Testis (tissue), 2 donors: Measurements from ENCODE around the gene RGS5.

ENCODE experiments used
- CTCF ChIP-seq, 3 experiments: fragments of 450-650 bp in 2 of 3; fragments of 200-600 bp in 1 of 3; sonication (generic) in 1 of 3; IDR thresholded peaks; one replicate each; pipeline ENCODE4 v1.5.1; 2016 to 2019; ENCODE audit warnings: antibody characterized with exemption in 3 of 3, mild to moderate bottlenecking in 2 of 3, moderate library complexity in 1 of 3
- POLR2A ChIP-seq: fragments of 450-650 bp; IDR thresholded peaks from one replicate; pipeline ENCODE4 v1.6.1; 2017; ENCODE audit warnings: antibody characterized with exemption, mild to moderate bottlenecking, moderate library complexity

- TF ChIP-seq POLR2A (no peak), CTCF (IDR thresholded peaks at IDR 0.05) (no peak)
Measured at GRCh38 chr1:163147019-163147418, 55.7 kb downstream of the RGS5 start.
